ENCODE results near the gene KCNAB2.

KCNAB2 gene

DNA sequence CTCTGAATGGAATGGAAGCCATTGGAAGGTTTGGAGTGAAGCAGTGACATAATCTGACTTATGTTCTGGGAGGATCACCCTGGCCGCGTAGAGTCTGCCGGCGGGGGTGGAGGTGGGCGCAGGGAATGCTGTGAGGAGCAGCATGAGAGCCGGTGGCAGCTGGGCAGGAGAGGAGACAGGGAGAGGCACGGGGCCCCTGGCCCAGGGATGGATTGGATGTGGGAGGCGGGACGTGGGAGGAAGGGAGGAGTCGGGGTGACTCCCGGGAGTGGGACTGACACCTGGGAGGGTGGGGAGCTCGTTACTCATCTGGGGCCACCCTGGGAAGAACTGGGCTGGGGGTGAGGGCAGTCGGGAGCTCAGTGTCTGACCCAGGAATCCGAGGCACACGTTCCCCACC is 10.4 kb upstream of the KCNAB2 start:
- TF ChIP-seq, protein P1, sequence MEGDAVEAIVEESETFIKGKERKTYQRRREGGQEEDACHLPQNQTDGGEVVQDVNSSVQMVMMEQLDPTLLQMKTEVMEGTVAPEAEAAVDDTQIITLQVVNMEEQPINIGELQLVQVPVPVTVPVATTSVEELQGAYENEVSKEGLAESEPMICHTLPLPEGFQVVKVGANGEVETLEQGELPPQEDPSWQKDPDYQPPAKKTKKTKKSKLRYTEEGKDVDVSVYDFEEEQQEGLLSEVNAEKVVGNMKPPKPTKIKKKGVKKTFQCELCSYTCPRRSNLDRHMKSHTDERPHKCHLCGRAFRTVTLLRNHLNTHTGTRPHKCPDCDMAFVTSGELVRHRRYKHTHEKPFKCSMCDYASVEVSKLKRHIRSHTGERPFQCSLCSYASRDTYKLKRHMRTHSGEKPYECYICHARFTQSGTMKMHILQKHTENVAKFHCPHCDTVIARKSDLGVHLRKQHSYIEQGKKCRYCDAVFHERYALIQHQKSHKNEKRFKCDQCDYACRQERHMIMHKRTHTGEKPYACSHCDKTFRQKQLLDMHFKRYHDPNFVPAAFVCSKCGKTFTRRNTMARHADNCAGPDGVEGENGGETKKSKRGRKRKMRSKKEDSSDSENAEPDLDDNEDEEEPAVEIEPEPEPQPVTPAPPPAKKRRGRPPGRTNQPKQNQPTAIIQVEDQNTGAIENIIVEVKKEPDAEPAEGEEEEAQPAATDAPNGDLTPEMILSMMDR (IDR thresholded peaks at IDR 0.05; ENCODE audit: low read depth, low read length): no peak
- TF ChIP-seq EZH2phosphoT487 (IDR thresholded peaks at IDR 0.05; ENCODE audit: low read depth): no peak
- H3K4me1 ChIP-seq (ENCODE audit: low read length): peaks cover 4% of the 10 kb centered on the region
- no peak overlapping the region for H3K4me2 ChIP-seq (ENCODE audit: low read length)
- H2AFZ ChIP-seq (ENCODE audit: low read depth, low read length): no peak overlapping the region
- peaks cover 95% of the 10 kb centered on the region for H4K20me1 ChIP-seq (ENCODE audit: insufficient read depth, low read length)
- no peak overlapping the region for H3K4me3 ChIP-seq (ENCODE audit: low read length)
- H3K27ac ChIP-seq (ENCODE audit: low read length): no peak overlapping the region
- no peak overlapping the region for H3K9ac ChIP-seq (ENCODE audit: low read length)
- peaks cover 16% of the 10 kb centered on the region for H3K36me3 ChIP-seq (replicated peaks; ENCODE audit: low read depth, low read length)
- peaks cover 95% of the 10 kb centered on the region for H3K79me2 ChIP-seq (ENCODE audit: low read length)
- H3K27me3 ChIP-seq (ENCODE audit: low read depth, low read length): no peaks in the 10 kb centered on the region
- no peaks in the 10 kb centered on the region for H3K9me3 ChIP-seq (ENCODE audit: insufficient read depth, low read length)

DNA sequence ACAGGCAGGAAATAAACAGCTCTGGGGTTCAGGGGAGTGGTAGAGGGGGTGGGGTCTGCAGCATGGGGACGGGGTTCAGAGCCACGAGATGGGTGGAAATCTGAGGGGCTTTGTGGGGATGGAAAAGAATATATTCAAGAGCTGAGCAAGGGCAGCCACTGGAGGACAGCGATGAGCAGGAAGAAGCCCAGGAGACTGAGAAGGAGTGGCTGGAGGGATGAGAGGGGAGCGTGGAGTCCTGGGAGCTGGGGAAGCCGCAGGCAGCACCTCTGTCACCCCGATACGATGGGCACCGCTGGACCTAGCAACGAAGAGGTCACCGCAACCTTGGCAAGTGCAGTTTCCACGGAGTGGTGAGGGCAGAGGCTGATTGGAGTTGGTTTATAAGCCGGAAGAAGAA is 10.0 kb upstream of the KCNAB2 start:
- Histone ChIP-seq H3K27ac (ENCODE audit: low read length) (no peak overlapping the region), H3K27me3 (ENCODE audit: low read depth, low read length) (no peaks in the 10 kb centered on the region), H3K9me3 (ENCODE audit: insufficient read depth, low read length) (no peaks in the 10 kb centered on the region), H3K9ac (ENCODE audit: low read length) (no peak overlapping the region), H3K79me2 (ENCODE audit: low read length) (peaks cover 91% of the 10 kb centered on the region), H3K4me3 (ENCODE audit: low read length) (no peak overlapping the region), H3K4me1 (ENCODE audit: low read length) (peaks cover under 1% of the 10 kb centered on the region; the same call in 1 of the 2 replicates), H3K4me2 (ENCODE audit: low read length) (no peak overlapping the region), H4K20me1 (ENCODE audit: insufficient read depth, low read length) (peaks cover 94% of the 10 kb centered on the region), H2AFZ (ENCODE audit: low read depth, low read length) (no peak overlapping the region), H3K36me3 (replicated peaks; ENCODE audit: low read depth, low read length) (peaks cover 12% of the 10 kb centered on the region)
- TF ChIP-seq, protein P1 (IDR thresholded peaks at IDR 0.05; ENCODE audit: low read depth, low read length): no peak
- TF ChIP-seq EZH2phosphoT487 (IDR thresholded peaks at IDR 0.05; ENCODE audit: low read depth): no peak

DNA sequence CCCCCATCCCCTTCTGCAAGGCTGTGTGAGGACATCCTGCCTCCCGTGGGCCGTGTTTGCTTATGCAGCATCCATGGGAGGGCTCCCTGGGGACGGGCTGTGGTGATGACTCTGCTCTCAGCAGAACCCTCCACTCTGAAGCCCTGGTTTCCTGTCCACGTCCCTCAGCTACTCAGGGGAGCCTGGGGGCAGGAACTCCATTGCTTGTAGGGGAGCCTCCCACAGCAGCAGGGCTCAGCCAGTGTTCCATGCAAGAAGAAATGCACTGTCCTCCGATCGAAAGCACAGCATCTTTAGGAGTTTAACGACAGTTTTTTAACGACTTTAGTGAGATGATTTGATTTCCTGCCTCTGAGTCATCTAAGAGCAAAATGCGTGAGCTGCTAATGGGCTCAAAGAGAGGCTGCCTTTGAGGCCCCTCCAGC is 8.3 kb upstream of the KCNAB2 start:
- TF ChIP-seq, protein P1 (IDR thresholded peaks at IDR 0.05; ENCODE audit: low read depth, low read length): no peak
- no peak for TF ChIP-seq EZH2phosphoT487 (IDR thresholded peaks at IDR 0.05; ENCODE audit: low read depth)
- H3K27ac ChIP-seq (ENCODE audit: low read length): no peak overlapping the region
- H4K20me1 ChIP-seq (ENCODE audit: insufficient read depth, low read length): peaks cover 88% of the 10 kb centered on the region
- no peak overlapping the region for H3K4me3 ChIP-seq (ENCODE audit: low read length)
- peaks cover 74% of the 10 kb centered on the region for H3K79me2 ChIP-seq (ENCODE audit: low read length)
- H3K36me3 ChIP-seq (replicated peaks; ENCODE audit: low read depth, low read length): peaks cover 5% of the 10 kb centered on the region
- no peaks in the 10 kb centered on the region for H3K9me3 ChIP-seq (ENCODE audit: insufficient read depth, low read length)
- no peaks in the 10 kb centered on the region for H3K27me3 ChIP-seq (ENCODE audit: low read depth, low read length)
- no peak overlapping the region for H3K4me2 ChIP-seq (ENCODE audit: low read length)
- H2AFZ ChIP-seq (ENCODE audit: low read depth, low read length): no peak overlapping the region
- H3K9ac ChIP-seq (ENCODE audit: low read length): no peak overlapping the region
- no peaks in the 10 kb centered on the region for H3K4me1 ChIP-seq (ENCODE audit: low read length)

DNA sequence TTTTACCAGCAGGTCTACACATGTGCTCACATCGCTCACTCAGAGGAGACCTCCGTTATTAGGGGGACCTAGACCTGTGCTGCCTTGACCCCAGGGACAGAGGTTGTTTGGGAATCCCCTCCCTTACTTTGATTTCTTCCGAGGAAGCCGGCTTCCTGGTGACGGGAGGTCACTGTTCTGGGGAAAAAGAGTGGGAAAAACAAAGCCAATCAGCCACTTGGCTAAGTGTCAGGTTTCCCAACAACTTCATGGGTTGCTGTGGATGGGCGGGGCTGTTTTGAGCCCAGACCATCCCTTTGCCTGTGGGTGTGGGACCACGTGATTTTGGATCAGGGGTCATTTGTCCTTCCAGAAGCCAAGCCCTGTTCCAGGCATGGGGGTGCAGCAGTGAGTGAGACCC is 7.1 kb upstream of the KCNAB2 start:
- no peak overlapping the region for H3K4me2 ChIP-seq (ENCODE audit: low read length)

More for the DNA sequence above, 7.1 kb upstream of the KCNAB2 start:
- no peak for TF ChIP-seq EZH2phosphoT487 (IDR thresholded peaks at IDR 0.05; ENCODE audit: low read depth)
- TF ChIP-seq, protein P1 (IDR thresholded peaks at IDR 0.05; ENCODE audit: low read depth, low read length): no peak
- Histone ChIP-seq H3K9me3 (ENCODE audit: insufficient read depth, low read length) (no peaks in the 10 kb centered on the region), H2AFZ (ENCODE audit: low read depth, low read length) (no peak overlapping the region), H3K4me1 (ENCODE audit: low read length) (no peaks in the 10 kb centered on the region), H3K27me3 (ENCODE audit: low read depth, low read length) (no peaks in the 10 kb centered on the region), H3K27ac (ENCODE audit: low read length) (no peak overlapping the region), H3K79me2 (ENCODE audit: low read length) (peaks cover 62% of the 10 kb centered on the region), H4K20me1 (ENCODE audit: insufficient read depth, low read length) (peaks cover 84% of the 10 kb centered on the region), H3K9ac (ENCODE audit: low read length) (no peak overlapping the region), H3K36me3 (replicated peaks; ENCODE audit: low read depth, low read length) (peaks cover 9% of the 10 kb centered on the region), H3K4me3 (ENCODE audit: low read length) (no peak overlapping the region)

All from OCI-LY3 (cell line).